ENCODE data around the gene PLCD4. TPM values are rescaled to one million over a fixed set of nuclear protein-coding genes. Genes with fewer than 3 reads are reported as not detected.

The PLCD4 gene
- polyA plus RNA-seq, 1 donor from 2014 or later, result 4.9 TPM

DNA sequence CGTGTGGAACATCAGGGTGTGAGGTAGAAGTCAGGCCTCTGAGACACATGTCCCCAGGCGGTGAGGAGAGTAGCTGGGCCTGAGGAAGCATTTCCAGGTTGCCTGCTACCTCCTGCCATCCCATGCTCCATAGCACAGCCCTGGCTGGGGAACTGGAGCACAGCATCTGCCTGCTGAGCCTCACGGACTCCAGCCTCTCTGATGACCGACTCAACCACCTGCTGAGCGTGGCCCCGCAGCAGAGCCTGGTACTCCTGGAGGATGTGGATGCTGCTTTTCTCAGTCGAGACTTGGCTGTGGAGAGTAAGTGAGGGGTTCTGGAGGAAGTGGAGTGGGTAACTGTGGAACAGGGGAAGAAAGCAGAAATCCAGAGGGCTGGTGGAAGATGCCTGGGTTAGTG lies 54.7 kb downstream of the PLCD4 start:
- H3K27ac ChIP-seq (ENCODE audit: low read length), result no peak overlapping the region
- H3K4me3 ChIP-seq (ENCODE audit: low read length), result no peak overlapping the region
- no peaks in the 10 kb centered on the region for H3F3A ChIP-seq (ENCODE audit: insufficient read depth, low read length, poor library complexity, severe bottlenecking)
- no peak overlapping the region for H2AFZ ChIP-seq (ENCODE audit: low read depth, low read length)
- peaks cover 20% of the 10 kb centered on the region for H3K79me2 ChIP-seq (replicated peaks; ENCODE audit: insufficient read depth, low read length)
- H3K36me3 ChIP-seq (ENCODE audit: insufficient read depth, low read length), result no peaks in the 10 kb centered on the region
- H3K9me3 ChIP-seq (ENCODE audit: low read length), result no peaks in the 10 kb centered on the region
- H3K27me3 ChIP-seq (ENCODE audit: insufficient read depth, low read depth, low read length), result no peaks in the 10 kb centered on the region
- no peaks in the 10 kb centered on the region for H3K9me2 ChIP-seq (ENCODE audit: insufficient read depth, low read length)
- H3K4me2 ChIP-seq (ENCODE audit: low read length), result no peak overlapping the region
- TF ChIP-seq TAF1 (IDR thresholded peaks at IDR 0.05; ENCODE audit: low read depth) (no peak), SMC3 (conservative IDR thresholded peaks at IDR 0.05; ENCODE audit: poor library complexity) (no peak), MXI1 (conservative IDR thresholded peaks at IDR 0.05; ENCODE audit: poor library complexity, severe bottlenecking) (no peak), POLR2AphosphoS5 (IDR thresholded peaks at IDR 0.05) (no peak), EZH2 (IDR thresholded peaks at IDR 0.05; ENCODE audit: borderline replicate concordance, insufficient read depth, low read length, poor library complexity, severe bottlenecking) (no peak), RAD21 (conservative IDR thresholded peaks at IDR 0.05) (no peak), EP300 (conservative IDR thresholded peaks at IDR 0.05; ENCODE audit: poor library complexity, severe bottlenecking) (no peak)
- TF ChIP-seq, protein P1, sequence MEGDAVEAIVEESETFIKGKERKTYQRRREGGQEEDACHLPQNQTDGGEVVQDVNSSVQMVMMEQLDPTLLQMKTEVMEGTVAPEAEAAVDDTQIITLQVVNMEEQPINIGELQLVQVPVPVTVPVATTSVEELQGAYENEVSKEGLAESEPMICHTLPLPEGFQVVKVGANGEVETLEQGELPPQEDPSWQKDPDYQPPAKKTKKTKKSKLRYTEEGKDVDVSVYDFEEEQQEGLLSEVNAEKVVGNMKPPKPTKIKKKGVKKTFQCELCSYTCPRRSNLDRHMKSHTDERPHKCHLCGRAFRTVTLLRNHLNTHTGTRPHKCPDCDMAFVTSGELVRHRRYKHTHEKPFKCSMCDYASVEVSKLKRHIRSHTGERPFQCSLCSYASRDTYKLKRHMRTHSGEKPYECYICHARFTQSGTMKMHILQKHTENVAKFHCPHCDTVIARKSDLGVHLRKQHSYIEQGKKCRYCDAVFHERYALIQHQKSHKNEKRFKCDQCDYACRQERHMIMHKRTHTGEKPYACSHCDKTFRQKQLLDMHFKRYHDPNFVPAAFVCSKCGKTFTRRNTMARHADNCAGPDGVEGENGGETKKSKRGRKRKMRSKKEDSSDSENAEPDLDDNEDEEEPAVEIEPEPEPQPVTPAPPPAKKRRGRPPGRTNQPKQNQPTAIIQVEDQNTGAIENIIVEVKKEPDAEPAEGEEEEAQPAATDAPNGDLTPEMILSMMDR (IDR thresholded peaks at IDR 0.05; ENCODE audit: poor library complexity, severe bottlenecking), result no peak
- TF ChIP-seq, protein P2, sequence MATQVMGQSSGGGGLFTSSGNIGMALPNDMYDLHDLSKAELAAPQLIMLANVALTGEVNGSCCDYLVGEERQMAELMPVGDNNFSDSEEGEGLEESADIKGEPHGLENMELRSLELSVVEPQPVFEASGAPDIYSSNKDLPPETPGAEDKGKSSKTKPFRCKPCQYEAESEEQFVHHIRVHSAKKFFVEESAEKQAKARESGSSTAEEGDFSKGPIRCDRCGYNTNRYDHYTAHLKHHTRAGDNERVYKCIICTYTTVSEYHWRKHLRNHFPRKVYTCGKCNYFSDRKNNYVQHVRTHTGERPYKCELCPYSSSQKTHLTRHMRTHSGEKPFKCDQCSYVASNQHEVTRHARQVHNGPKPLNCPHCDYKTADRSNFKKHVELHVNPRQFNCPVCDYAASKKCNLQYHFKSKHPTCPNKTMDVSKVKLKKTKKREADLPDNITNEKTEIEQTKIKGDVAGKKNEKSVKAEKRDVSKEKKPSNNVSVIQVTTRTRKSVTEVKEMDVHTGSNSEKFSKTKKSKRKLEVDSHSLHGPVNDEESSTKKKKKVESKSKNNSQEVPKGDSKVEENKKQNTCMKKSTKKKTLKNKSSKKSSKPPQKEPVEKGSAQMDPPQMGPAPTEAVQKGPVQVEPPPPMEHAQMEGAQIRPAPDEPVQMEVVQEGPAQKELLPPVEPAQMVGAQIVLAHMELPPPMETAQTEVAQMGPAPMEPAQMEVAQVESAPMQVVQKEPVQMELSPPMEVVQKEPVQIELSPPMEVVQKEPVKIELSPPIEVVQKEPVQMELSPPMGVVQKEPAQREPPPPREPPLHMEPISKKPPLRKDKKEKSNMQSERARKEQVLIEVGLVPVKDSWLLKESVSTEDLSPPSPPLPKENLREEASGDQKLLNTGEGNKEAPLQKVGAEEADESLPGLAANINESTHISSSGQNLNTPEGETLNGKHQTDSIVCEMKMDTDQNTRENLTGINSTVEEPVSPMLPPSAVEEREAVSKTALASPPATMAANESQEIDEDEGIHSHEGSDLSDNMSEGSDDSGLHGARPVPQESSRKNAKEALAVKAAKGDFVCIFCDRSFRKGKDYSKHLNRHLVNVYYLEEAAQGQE (IDR thresholded peaks at IDR 0.05; ENCODE audit: borderline replicate concordance), result no peak
- H3K9ac ChIP-seq (ENCODE audit: low read length), result no peak overlapping the region
- H4K20me1 ChIP-seq (ENCODE audit: insufficient read depth), result no peaks in the 10 kb centered on the region

DNA sequence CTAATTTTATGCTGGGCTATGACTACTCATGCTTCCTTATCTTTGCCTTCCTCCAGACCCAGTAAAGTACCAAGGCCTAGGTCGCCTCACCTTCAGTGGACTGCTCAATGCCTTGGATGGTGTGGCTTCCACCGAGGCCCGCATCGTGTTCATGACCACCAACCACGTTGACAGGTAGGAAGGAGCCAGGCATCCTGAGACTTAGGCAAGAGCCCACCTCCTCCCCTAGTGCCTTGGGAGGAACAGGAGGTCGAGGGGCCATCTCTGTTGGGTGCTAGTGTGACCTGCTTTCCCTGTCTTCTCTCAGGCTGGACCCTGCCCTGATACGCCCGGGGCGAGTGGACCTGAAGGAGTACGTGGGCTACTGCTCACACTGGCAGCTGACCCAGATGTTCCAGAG lies 55.1 kb downstream of the PLCD4 start:
- no peak overlapping the region for H3K27ac ChIP-seq (ENCODE audit: low read length)
- no peaks in the 10 kb centered on the region for H3K27me3 ChIP-seq (ENCODE audit: insufficient read depth, low read depth, low read length)
- no peaks in the 10 kb centered on the region for H3F3A ChIP-seq (ENCODE audit: insufficient read depth, low read length, poor library complexity, severe bottlenecking)
- H4K20me1 ChIP-seq (ENCODE audit: insufficient read depth), result no peaks in the 10 kb centered on the region
- no peak overlapping the region for H2AFZ ChIP-seq (ENCODE audit: low read depth, low read length)
- no peak overlapping the region for H3K4me3 ChIP-seq (ENCODE audit: low read length)
- H3K4me2 ChIP-seq (ENCODE audit: low read length), result no peak overlapping the region
- peaks cover 20% of the 10 kb centered on the region for H3K79me2 ChIP-seq (replicated peaks; ENCODE audit: insufficient read depth, low read length)
- H3K9ac ChIP-seq (ENCODE audit: low read length), result no peak overlapping the region
- H3K9me2 ChIP-seq (ENCODE audit: insufficient read depth, low read length), result no peaks in the 10 kb centered on the region
- no peak for TF ChIP-seq EZH2 (IDR thresholded peaks at IDR 0.05; ENCODE audit: borderline replicate concordance, insufficient read depth, low read length, poor library complexity, severe bottlenecking)
- TF ChIP-seq, protein P2 (IDR thresholded peaks at IDR 0.05; ENCODE audit: borderline replicate concordance), result no peak
- TF ChIP-seq, protein P1 (IDR thresholded peaks at IDR 0.05; ENCODE audit: poor library complexity, severe bottlenecking), result no peak
- TF ChIP-seq EP300 (conservative IDR thresholded peaks at IDR 0.05; ENCODE audit: poor library complexity, severe bottlenecking), result no peak
- TF ChIP-seq RAD21 (conservative IDR thresholded peaks at IDR 0.05), result no peak
- TF ChIP-seq TAF1 (IDR thresholded peaks at IDR 0.05; ENCODE audit: low read depth), result no peak
- no peaks in the 10 kb centered on the region for H3K9me3 ChIP-seq (ENCODE audit: low read length)
- H3K36me3 ChIP-seq (ENCODE audit: insufficient read depth, low read length), result no peaks in the 10 kb centered on the region

Measured in neural cell (in vitro differentiated cells).